HL-60/S4 treated with phorbol 12-myristate 13-acetate at 8.2 ng/mL for 4 days and 3 days (cell line): ENCODE data around the gene TRIM67.

Source experiments
- in situ Hi-C: fragments of 300-500 bp; cut with MboI; formaldehyde crosslinking; loops from 2 replicates; pipeline ENCODE4 v1.15.0; 2022; ENCODE audit warnings: low sequenced_read_pairs

The TRIM67 gene

DNA sequence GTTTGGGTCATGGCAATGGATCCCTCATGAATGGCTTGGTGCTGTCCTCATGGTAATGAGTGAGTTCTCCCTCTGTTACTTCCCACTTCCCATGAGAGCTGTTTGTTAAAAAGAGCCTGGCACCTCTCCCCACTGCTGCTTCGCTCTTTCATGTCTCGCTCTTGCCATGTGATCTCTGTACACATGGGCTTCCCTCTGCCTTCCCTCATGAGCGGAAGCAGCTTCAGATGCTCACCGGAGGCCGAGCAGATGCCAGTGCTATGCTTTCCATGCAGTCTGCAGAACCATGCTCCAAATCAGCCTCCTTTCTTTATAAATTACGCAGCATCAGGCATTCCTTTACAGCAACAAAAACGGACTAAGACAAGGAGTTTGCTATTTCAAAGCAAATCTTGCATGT is 64.3 kb downstream of the TRIM67 start:
- in situ Hi-C loops: no loop called here

DNA sequence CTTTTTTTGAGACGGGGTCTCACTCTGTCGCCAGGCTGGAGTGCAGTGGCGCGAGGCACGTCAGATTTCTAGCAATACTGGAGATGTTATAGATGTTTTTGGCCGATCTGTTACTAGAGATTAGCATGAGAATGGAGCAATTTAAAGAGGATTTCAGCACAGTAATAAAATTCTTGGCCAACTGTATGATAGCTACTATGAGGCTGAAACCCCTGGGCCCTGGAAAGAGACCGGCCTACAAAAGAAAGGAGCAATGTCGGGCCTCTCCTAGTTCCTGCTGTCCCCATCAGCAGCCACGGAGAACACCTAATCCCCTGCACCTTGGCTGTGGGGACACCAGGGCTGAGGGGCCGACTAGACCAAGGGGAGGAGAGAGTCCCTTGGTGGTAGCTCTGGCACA is 69.7 kb downstream of the TRIM67 start:
- in situ Hi-C loops: no loop called here

DNA sequence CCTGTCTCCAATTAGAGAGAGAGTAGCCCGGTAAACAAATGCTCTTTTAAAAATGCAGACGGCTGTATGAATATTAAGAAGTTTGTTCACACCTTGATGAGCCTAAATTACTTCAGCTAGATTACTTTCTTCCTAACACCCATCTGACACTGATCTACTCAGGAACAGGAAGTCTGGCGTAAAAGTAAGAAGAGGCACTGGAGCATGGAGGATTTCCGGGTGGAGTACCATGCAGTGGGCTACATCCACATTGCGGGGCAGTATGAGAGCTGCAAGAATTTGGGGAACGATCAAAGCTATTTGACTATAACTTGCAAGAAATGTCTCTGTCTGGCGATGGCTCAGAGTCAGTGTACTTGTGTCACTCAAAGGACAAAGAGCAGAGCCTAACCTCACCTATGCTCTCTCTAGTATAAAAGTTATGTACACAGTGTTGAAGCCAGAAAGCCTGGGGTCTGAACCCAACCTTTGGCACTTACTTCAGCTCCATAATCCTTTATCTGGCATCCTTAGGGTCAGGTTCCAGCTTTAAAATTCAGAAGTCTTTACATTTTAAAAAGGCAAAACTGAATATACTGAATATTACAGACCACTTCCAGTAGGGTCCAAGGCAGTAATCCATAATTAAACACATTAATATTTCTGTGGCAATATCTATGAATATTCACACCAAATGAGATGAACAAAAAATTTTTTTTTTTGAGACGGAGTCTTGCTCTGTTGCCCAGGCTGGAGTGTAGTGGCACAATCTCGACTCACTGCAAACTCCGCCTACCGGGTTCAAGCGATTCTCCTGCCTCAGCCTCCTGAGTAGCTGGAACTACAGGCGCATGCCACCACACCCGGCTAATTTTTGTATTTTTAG is 71.2 kb downstream of the TRIM67 start:
- in situ Hi-C loops: no loop called here

DNA sequence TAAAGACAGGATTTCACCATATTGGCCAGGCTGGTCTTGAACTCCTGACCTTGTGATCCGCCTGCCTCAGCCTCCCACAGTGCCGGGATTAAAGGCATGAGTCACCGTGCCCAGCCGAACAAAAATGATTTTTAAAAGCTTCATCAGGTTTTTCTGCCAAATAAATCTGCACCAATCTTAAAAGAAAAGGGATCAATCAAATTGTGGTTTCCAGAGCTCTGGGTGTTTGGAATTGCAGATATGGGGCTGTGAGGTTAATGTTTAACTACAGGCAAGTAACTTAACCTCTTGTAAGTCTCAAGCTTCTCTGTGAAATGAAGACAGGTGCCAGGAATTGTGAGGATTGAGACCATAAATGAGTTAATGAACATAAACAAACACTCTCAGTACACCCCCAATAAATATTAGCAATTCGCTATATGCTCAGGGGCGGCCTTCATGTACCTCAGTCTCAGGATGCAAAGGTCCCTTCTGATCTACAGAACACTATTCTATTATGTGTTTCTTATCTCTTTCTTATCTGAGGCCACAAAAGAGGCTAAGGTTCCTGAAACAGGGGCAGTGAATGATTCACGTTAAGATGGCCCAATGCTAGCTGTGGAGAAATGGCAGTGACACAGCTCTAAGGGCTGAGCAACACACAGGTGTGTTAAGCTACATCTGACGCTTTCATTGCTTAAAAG is 72.0 kb downstream of the TRIM67 start:
- in situ Hi-C loops: no loop called here

- in situ Hi-C loops: no loop called here
Measured at GRCh38 chr1:231234506-231234905, 72.6 kb downstream of the TRIM67 start.

GRCh38 chr1:231235526-231236207 is 73.8 kb downstream of the TRIM67 start:
- in situ Hi-C loops: no loop called here

GRCh38 chr1:231236208-231236591 is 74.3 kb downstream of the TRIM67 start:
- in situ Hi-C loops: no loop called here

- in situ Hi-C loops: no loop called here
Measured at GRCh38 chr1:231236938-231237337, 75.1 kb downstream of the TRIM67 start.

DNA sequence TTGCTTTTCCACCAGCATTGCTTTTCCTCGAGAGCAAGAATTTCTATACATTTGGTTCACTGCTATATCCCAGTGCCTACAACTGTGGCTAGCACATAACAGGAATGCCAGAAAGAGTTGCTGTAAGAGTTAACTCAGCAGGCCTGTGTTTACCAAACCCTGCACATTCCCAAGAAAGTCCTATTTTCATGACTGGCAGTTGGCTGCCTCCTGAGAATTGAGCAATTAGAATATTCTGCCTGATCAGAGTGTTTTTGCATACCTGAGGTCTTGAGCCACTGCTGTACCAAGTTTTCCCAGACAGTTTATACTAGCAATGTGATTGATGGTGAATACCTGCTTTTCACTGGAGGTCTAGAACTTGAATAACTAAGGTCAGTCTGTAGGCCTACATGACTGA is 76.4 kb downstream of the TRIM67 start:
- in situ Hi-C loops: no loop called here

- in situ Hi-C loops: no loop called here
Measured at GRCh38 chr1:231240531-231240882, 78.6 kb downstream of the TRIM67 start.

DNA sequence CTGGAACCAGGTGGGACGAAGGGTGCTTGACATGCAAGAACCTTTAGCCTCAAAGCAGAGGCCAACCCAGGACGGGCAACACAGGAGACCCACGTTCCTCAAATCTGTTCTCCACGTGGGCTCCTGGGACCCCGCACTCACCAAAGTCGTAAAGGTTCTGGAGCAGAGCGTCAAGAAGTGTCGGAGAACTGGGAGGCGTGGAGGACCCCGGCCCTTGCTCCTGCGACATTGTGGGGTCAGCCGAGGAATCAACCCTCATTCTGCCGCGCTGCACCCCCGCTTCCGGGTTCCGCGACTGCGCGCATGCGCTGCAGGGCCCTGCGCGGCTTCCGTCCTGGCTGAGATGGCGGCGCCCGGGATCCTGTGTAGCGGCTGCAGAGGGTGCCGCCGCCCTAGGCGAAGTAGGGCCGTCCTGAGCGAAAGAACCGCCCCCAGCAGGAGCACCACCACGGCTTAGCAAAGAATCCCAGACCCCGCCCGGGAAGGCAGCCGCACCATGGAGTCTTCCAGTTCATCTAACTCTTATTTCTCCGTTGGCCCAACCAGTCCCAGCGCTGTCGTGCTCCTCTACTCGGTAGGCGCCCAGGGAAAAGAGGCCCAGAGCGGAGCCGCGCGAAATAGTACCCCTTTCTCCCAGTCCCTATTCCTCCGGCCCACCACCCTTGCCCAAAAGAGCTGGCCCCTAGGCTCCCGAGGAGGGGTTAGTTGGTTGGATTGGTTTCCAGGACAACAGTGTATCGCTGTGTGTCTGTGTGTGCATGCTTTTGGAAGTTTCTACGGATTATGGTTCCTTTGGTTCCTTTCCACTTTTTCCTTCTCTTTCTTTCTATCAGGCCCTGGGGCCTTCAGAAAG is 79.3 kb downstream of the TRIM67 start, which contains the start of gene GNPAT:
Gene GNPAT, plus strand, starts transcription at position 330 of the 853 bp plus-strand sequence. Its CDS starts 167 bp downstream, at position 497.
- in situ Hi-C loops: no loop called here

GRCh38 chr1:231241750-231242149 is 79.9 kb downstream of the TRIM67 start:
- in situ Hi-C loops: no loop called here

- in situ Hi-C loops: no loop called here
Measured at GRCh38 chr1:231242516-231243198, 80.8 kb downstream of the TRIM67 start.

GRCh38 chr1:231248778-231249177 is 86.9 kb downstream of the TRIM67 start:
- in situ Hi-C loops: no loop called here

GRCh38 chr1:231252336-231252735 is 90.5 kb downstream of the TRIM67 start:
- in situ Hi-C loops: no loop called here

GRCh38 chr1:231260351-231260750 is 98.5 kb downstream of the TRIM67 start:
- in situ Hi-C loops: no loop called here

GRCh38 chr1:231264642-231265041 is 102.8 kb downstream of the TRIM67 start:
- in situ Hi-C loops: no loop called here

GRCh38 chr1:231265379-231265778 is 103.5 kb downstream of the TRIM67 start:
- in situ Hi-C loops: no loop called here

DNA sequence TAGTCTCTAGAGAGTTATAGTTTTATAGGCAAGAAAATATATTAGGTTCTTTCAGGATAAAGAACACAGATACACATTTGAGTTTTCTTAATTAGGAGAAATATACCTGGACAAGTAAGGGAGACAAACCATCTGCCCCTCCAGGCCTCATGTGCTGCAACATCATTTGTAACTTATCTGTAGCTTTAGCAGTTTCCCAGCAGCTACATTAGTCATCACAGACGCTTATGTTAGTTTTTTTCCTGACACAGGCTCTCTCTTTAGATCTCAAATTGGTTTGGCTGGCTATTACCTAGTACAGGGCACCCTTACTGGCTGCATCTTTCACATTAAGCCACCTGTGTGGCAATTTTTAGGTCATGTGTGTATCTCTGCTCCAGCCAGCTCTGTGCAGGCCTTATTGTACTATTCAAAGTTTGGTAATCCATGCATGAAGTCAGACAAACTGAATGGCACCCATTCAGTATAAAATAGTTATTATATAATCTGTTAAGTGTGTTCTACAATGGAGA is 105.0 kb downstream of the TRIM67 start:
- in situ Hi-C loops: no loop called here
